OCI-LY1 (cell line): ENCODE measurements around the gene AJM1.
"Not testable (repeated sequence)": the region's sequence is repeated elsewhere in the genome, so short reads cannot be mapped to it uniquely, and the experiment has no call there.

ENCODE experiments used
- EZH2 ChIP-seq: fragments of 200-600 bp; sonication (generic), shearing (Covaris generic); IDR thresholded peaks from 2 replicates; pipeline ENCODE4 v1.8.0; 2017; ENCODE audit warnings: borderline replicate concordance, mixed run types, mild to moderate bottlenecking, antibody characterized with exemption, low read length, moderate library complexity, mixed read lengths
- TF ChIP-seq, protein P1 (sequence below): fragments of 200-600 bp; sonication (generic), shearing (Covaris generic); IDR thresholded peaks from 2 replicates; pipeline ENCODE4 v1.5.1; 2017; ENCODE audit warnings: mild to moderate bottlenecking, antibody characterized with exemption, low read length, moderate library complexity, mixed read lengths

DNA sequence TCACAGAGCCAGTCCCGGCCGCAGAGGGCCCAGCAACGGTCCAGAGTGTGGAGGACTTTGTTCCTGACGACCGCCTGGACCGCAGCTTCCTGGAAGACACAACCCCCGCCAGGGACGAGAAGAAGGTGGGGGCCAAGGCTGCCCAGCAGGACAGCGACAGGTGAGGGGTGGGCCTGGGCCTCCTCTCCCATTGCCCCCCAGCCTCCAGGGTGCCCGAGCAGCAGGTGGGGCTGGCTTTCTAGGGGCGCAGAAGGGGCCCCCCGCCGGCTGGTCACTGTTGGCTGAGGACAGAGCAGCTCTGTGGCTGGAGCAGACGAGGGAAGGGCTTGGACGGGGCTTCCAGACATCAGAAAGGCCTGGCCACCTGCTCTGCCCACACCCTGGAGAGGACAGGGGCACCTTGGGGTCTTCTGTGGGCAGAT lies 4.4 kb upstream of the AJM1 start:
- TF ChIP-seq, protein P1, sequence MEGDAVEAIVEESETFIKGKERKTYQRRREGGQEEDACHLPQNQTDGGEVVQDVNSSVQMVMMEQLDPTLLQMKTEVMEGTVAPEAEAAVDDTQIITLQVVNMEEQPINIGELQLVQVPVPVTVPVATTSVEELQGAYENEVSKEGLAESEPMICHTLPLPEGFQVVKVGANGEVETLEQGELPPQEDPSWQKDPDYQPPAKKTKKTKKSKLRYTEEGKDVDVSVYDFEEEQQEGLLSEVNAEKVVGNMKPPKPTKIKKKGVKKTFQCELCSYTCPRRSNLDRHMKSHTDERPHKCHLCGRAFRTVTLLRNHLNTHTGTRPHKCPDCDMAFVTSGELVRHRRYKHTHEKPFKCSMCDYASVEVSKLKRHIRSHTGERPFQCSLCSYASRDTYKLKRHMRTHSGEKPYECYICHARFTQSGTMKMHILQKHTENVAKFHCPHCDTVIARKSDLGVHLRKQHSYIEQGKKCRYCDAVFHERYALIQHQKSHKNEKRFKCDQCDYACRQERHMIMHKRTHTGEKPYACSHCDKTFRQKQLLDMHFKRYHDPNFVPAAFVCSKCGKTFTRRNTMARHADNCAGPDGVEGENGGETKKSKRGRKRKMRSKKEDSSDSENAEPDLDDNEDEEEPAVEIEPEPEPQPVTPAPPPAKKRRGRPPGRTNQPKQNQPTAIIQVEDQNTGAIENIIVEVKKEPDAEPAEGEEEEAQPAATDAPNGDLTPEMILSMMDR: not testable (repeated sequence)
- TF ChIP-seq EZH2: not testable (repeated sequence)
